ENCODE results near the gene DNAH2. TPM values are rescaled to one million over a fixed set of nuclear protein-coding genes. Genes with fewer than 3 reads are reported as not detected.

The DNAH2 gene
- total and polyA plus RNA-seq, 2 of the 13 experiments (the other 11 are each of a cell fraction or from before 2014, with no cell fraction given) = not detected

DNA sequence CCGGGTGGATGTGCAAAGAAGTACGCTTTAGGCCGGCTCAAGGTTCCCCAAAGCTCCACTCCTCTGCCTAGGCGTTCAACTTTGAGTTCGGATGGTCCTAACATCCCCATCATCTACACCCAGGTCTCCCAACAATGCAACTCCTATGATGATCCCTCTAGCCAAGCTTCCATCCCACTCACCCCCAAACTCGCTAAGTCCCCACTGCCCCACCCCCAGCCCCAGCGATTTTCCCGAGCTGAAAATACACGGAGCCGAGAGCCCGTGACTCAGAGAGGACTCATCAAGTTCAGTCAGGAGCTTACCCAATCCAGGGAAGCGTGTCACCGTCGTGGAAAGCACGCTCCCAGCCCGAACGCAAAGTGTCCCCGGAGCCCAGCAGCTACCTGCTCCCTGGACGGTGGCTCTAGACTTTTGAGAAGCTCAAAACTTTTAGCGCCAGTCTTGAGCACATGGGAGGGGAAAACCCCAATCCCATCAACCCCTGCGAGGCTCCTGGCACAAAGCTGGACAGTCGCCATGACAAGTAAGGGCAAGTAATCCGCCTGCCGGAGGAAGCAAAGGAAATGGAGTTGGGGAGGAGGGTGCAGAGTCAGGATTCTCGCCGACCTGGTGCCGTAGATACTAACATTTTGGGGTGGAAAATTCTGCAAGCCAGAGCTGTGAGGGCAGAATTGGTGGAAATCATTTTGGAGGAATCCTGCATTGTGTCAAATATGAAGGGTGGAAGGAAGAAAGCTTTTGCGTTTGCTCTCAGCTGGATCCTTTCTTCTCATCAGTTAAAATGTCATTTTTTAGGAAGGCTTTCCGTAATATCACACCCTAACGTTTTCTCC lies 30.3 kb upstream of the DNAH2 start, which contains the start of gene TP53 (continued):
- TF ChIP-seq, protein P1, sequence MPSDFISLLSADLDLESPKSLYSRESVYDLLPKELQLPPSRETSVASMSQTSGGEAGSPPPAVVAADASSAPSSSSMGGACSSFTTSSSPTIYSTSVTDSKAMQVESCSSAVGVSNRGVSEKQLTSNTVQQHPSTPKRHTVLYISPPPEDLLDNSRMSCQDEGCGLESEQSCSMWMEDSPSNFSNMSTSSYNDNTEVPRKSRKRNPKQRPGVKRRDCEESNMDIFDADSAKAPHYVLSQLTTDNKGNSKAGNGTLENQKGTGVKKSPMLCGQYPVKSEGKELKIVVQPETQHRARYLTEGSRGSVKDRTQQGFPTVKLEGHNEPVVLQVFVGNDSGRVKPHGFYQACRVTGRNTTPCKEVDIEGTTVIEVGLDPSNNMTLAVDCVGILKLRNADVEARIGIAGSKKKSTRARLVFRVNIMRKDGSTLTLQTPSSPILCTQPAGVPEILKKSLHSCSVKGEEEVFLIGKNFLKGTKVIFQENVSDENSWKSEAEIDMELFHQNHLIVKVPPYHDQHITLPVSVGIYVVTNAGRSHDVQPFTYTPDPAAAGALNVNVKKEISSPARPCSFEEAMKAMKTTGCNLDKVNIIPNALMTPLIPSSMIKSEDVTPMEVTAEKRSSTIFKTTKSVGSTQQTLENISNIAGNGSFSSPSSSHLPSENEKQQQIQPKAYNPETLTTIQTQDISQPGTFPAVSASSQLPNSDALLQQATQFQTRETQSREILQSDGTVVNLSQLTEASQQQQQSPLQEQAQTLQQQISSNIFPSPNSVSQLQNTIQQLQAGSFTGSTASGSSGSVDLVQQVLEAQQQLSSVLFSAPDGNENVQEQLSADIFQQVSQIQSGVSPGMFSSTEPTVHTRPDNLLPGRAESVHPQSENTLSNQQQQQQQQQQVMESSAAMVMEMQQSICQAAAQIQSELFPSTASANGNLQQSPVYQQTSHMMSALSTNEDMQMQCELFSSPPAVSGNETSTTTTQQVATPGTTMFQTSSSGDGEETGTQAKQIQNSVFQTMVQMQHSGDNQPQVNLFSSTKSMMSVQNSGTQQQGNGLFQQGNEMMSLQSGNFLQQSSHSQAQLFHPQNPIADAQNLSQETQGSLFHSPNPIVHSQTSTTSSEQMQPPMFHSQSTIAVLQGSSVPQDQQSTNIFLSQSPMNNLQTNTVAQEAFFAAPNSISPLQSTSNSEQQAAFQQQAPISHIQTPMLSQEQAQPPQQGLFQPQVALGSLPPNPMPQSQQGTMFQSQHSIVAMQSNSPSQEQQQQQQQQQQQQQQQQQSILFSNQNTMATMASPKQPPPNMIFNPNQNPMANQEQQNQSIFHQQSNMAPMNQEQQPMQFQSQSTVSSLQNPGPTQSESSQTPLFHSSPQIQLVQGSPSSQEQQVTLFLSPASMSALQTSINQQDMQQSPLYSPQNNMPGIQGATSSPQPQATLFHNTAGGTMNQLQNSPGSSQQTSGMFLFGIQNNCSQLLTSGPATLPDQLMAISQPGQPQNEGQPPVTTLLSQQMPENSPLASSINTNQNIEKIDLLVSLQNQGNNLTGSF (CRISPR knock-in tag; IDR thresholded peaks at IDR 0.05) = no peak
- TF ChIP-seq GFI1 (CRISPR knock-in tag; IDR thresholded peaks at IDR 0.05; ENCODE audit: borderline replicate concordance) (no peak), ZNF446 (CRISPR knock-in tag; IDR thresholded peaks at IDR 0.05) (no peak), ZNF275 (CRISPR knock-in tag; IDR thresholded peaks at IDR 0.05; ENCODE audit: borderline replicate concordance) (no peak), ARNTL (CRISPR knock-in tag; IDR thresholded peaks at IDR 0.05) (no peak), SOX6 (IDR thresholded peaks at IDR 0.05) (no peak), SOX6 (CRISPR knock-in tag; IDR thresholded peaks at IDR 0.05) (no peak), ZNF773 (CRISPR knock-in tag; IDR thresholded peaks at IDR 0.05; ENCODE audit: borderline replicate concordance) (no peak), AGO1 (IDR thresholded peaks at IDR 0.05; ENCODE audit: low read depth, low read length, poor library complexity, severe bottlenecking) (no peak), ZMAT3 (CRISPR knock-in tag; conservative IDR thresholded peaks at IDR 0.05) (no peak), RBAK (CRISPR knock-in tag; IDR thresholded peaks at IDR 0.05) (no peak), FOSL1 (CRISPR knock-in tag; IDR thresholded peaks at IDR 0.05; ENCODE audit: borderline replicate concordance) (no peak), ZNF503 (CRISPR knock-in tag; IDR thresholded peaks at IDR 0.05) (no peak), ZNF552 (CRISPR knock-in tag; IDR thresholded peaks at IDR 0.05; ENCODE audit: borderline replicate concordance) (no peak), ZSCAN21 (CRISPR knock-in tag; IDR thresholded peaks at IDR 0.05; ENCODE audit: borderline replicate concordance) (no peak; the same call in 1 of the 2 replicates), ZBTB2 (CRISPR knock-in tag; IDR thresholded peaks at IDR 0.05; ENCODE audit: low read depth) (0 out of 2 replicates have a peak, but pooled peaks have one; percentile 57), CBX5 (CRISPR knock-in tag; IDR thresholded peaks at IDR 0.05; ENCODE audit: borderline replicate concordance) (peak; percentile 32; the same call in 1 of the 2 replicates)
- TF ChIP-seq, protein P2, sequence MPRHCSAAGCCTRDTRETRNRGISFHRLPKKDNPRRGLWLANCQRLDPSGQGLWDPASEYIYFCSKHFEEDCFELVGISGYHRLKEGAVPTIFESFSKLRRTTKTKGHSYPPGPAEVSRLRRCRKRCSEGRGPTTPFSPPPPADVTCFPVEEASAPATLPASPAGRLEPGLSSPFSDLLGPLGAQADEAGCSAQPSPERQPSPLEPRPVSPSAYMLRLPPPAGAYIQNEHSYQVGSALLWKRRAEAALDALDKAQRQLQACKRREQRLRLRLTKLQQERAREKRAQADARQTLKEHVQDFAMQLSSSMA (CRISPR knock-in tag; IDR thresholded peaks at IDR 0.05) = no peak
